CD4-positive, alpha-beta T cell treated with Interleukin-17A for 1 hour (primary cell): ENCODE data around the gene TBC1D2B.
"Not testable (repeated sequence)": the region's sequence is repeated elsewhere in the genome, so short reads cannot be mapped to it uniquely, and the experiment has no call there.

Experiments used
- DNase-seq: peaks from one replicate; pipeline ENCODE4 v3.0.0-alpha.2; 2020

TBC1D2B gene

DNA sequence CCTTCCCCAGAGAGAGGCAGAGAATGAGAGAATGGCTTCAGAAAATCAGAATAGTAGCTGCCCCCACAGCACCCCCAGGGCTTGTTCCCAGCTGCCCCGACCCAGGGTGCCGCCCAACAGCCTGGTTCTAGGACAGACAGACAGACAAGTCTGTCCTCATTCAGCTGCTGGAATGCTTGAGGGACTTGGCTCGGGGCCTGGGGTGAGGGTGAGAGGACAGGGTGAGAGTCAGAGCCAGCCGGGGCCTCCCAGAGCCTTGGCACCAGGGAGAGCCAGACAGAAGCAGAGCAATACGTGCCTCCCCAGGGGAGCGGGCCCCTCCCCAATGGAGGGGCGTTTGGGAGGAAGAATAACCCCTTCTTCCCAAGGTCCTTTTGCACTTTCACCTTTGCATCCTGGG is 105.6 kb downstream of the TBC1D2B start:
- not testable (repeated sequence) for DNase-seq

DNA sequence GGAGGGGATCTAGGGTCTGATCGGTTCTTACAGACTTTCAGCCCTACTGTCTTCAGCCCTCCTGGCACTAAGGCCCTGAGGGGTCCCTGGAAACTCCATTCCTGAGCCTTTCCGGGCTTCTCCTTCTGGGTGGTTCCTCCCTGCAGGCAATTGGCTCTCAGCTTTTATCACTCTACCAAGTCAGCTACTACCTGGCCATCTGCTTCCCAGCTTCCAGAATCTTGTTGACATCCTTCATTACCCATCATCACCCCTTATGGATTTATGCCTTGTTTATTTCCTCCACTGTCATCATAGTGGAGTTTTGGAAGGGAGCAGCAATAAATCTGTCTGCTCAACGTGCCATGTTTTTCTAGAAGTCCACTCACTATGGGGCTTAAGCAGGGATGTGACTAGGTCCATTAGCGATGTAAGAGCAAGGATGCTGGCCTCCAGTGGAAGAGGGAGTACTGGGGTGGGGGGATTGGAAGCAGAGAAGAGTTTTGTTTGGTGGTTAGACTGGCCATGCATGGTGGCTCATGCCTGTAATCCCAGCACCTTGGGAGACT is 106.6 kb downstream of the TBC1D2B start:
- not testable (repeated sequence) for DNase-seq

GRCh38 chr15:77969055-77969454 is 108.5 kb downstream of the TBC1D2B start:
- DNase-seq, result no peak

DNA sequence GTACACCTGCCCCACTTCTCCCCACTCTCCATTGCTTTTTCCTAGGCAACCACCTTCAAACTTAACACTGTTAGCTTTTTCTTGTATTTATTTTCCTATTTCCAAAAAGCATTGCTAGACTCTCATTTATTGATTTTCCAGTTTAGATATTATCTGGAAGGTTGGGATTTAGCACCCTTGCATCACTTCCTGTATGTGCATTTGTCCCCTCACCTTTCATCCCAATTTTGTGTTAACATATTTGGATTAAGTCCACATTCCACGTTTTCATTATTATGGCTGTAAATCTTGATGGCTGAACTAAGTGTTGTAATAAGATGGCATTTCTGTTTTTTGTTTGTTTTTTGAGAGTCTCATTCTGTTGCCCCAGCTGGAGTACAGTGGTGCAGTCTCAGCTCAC is 109.7 kb downstream of the TBC1D2B start:
- no peak for DNase-seq

- not testable (repeated sequence) for DNase-seq
These were observed 110.3 kb downstream of the TBC1D2B start for GRCh38 chr15:77967235-77967615.

DNA sequence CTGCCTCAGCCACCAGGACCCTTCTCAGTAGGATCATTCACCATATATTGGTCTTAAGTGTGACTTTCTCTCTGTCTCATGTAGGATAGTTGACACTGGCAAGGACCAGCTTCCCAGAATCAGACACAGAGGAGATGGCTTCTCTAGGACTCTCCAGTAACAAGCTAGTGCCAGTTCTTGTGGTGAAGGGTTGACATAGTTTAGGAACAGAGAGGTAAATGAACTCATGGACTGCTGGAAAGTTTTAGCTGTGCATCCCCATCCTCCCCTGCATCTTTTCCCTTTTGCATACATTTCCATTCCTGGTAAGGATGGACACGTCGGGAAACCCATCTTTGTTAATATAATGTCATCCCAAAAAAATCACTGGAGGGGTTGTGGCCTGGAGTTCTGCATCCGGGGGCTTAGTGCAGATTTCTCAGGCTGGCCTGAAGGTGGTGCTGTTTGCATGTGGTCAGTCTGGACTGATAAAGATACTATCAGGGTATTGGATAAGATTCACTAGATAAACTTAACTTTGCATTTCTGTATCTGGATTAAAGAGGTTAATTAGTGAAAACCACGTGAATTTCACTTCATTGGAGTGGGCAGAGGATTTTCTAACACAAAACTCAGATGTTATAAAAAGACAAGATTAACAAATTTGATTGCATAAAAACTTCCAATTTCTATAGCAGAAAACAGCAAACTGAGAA is 110.8 kb downstream of the TBC1D2B start:
- peak; percentile 63 for DNase-seq

- no peak for DNase-seq
These were observed 113.3 kb downstream of the TBC1D2B start for GRCh38 chr15:77964193-77964592.

DNA sequence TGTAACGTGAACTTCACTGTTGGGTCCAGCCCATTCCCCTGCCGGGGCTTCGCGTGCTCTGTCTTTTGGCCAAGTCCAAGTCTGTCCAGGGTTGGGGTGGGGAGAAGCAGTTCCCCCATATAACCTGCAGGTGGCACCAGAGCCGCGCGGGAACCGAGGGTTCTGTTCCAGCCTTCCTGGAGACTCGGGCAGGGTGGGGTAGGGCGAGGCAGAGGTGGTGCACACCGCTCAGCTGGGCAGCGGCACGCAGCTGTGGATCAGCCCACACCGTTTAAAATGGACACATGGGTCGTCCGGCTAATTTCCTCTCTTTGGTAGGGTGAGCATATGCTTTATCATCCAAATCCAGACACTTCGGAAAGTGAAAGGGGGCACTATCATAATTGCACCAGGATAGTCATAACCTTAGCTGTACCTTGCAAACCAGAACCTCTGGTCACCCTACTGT is 118.1 kb downstream of the TBC1D2B start:
- DNase-seq, result peak; percentile 75

GRCh38 chr15:77958716-77959431 is 118.6 kb downstream of the TBC1D2B start:
- not testable (repeated sequence) for DNase-seq

DNA sequence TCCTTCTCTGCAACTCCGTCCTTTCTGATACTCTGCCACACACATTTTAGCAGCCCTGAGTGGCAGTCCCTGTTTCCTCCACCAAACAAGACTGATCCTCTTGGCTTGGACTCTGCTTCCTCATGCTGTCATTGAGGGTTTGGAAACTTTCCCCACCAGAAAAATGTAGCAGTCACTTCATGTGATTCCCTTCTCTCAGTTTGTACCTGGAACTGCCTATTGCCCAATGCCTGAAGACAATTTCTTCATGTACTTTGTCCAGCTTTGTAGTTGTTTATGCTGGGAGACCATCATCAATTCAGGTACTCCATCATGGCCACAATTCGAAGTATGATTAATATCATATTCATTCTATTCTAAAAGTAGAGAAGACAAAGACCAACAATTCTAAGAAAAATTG is 119.5 kb downstream of the TBC1D2B start:
- DNase-seq, result not testable (repeated sequence)

DNA sequence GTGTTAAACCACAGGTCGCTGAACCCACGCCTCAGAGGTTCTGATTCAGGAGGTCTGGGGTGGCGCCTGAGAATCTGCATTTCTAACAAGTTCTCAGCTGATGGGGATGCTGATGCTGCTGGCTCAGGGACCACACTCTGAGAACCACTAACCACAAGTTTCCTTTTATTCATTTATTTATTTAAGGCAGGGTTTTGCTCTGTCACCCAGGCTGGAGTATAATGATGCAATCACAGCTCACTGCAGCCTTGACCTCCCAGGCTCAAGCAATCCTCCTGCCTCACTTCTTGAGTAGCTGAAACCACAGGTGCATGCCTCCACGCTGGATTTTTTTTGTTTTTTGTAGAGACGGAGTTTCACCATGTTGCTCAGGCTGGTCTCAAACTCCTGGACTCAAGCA is 123.6 kb downstream of the TBC1D2B start:
- DNase-seq, result peak; percentile 57

- not testable (repeated sequence) for DNase-seq
These were observed 124.5 kb downstream of the TBC1D2B start for GRCh38 chr15:77952928-77953446.

- not testable (repeated sequence) for DNase-seq
These were observed 126.3 kb downstream of the TBC1D2B start for GRCh38 chr15:77951105-77951786.

DNA sequence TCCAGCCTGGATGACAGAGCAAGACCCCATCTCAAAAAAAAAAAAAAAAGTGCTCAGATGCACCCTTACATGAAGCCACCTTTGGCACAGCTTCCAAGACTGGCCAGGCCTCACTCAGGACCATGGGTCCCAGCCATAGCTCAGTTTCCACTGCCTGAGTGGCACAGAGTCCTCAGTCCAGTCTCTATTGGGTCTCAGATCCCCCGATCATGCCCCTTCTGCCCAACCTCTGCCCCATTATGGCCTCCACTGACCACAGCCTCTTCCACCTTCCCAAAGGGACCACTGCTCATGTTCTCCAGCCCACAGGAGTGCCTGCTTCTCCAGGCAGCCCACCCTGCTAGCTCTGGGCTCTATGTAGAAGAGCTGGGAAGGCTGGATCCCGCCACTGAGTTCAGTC is 127.0 kb downstream of the TBC1D2B start:
- not testable (repeated sequence) for DNase-seq

DNA sequence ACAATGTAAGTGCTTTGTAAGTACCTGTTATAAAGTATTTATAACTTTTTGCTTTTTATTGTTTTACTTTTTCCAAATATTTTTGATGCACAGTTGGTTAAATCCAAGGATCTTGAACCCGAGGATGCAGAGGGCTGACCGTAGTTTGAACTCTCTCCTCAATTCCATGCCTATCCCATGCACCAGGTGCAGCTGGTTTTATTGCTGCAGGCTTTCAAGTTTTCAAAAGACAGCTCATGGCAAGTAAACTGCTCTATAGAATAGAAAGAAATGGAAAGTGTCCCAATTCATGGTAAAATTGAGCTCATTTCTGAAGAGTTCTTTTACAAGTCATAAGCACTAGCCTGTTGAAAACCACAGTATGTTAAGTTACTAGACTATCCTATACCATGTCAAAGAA is 131.9 kb downstream of the TBC1D2B start:
- no peak for DNase-seq
